H1 (cell line): ENCODE results near the gene ZBTB25. TPM values are rescaled to one million over a fixed set of nuclear protein-coding genes. Genes with fewer than 3 reads are reported as not detected.

Experiments
- EGR1 ChIP-seq: IDR thresholded peaks from 2 replicates; pipeline ENCODE4 v1.6.1; 2011; ENCODE audit warnings: low read depth, low read length, borderline replicate concordance
- SIN3A ChIP-seq, 2 experiments: IDR thresholded peaks in 1 of 2; conservative IDR thresholded peaks in 1 of 2; 2 replicates each; pipeline ENCODE4 v1.6.1; 2011 to 2012; ENCODE audit warnings: low read length in 2 of 2, improper control_type of control experiment in 1 of 2, low read depth in 1 of 2, mild to moderate bottlenecking in 1 of 2
- TAF7 ChIP-seq: optimal IDR thresholded peaks from 2 replicates; pipeline ENCODE3; 2011; ENCODE audit warnings: low read depth, mild to moderate bottlenecking, inconsistent platforms, low read length, moderate library complexity, borderline replicate concordance
- polyA plus RNA-seq, 7 experiments: library from polyadenylated mRNA; depleted of rRNA in 3 of 7; stranded (reverse) in 5 of 7; unstranded in 2 of 7; fragments of >200 nt in 5 of 7; fragments of 200-250 nt in 2 of 7; gene quantifications; 1 replicate in 5 of 7; 2 replicates in 1 of 7; 4 replicates in 1 of 7; pipeline versions ENCODE4 v1.2.1 to v1.2.3, GENCODE V29; 2011 to 2013; ENCODE audit warnings: missing spikeins in 2 of 7, mixed read lengths in 2 of 7
- total RNA-seq: library from RNA; stranded (reverse); fragmentation: NEBNext Ultra II Directional; extraction: Animal tissue kit (Norgen Biotek cat#: 25700); gene quantifications from 2 replicates; pipeline ENCODE4 v1.2.1, GENCODE V29; 2021

Gene ZBTB25
- total and polyA plus RNA-seq, 2 of the 8 experiments (the other 6 are each of a cell fraction or from before 2014, with no cell fraction given): 5.4 to 11.4 TPM

DNA sequence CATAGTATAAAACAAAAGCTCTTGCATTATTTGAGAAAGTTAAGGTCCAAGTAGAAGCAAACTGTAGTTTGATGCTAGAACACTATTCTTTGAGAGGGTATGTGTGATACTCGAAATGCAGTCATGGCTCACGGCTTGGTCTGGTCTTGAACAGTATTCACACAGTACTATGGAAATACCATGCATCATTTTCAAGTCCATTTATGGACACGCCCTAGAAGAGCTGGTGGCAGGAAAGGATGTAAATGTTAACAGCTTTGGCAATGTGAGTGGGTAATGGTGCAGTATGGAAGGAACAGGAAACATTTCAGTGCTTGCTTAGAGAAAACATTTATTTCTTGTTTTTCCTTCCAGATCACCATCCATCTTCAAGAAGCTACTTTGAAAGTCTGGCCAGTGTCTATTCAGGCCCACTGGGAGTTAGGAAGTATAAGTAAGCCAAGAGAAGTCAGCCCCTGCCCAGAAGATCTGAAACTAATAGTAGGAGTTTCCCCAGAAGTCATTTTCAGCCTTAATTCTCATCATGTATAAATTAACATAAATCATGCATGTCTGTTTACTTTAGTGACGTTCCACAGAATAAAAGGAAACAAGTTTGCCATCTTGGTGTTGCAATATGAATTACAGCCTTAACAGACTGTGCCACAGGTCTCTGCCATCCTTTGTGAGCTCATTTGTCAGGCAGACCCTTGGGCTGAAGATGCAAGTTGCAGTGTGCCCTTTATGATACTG is 44.1 kb downstream of the ZBTB25 start (continued):
- TF ChIP-seq EGR1 (no peak), SIN3A (conservative IDR thresholded peaks at IDR 0.05 in 1 of 2, IDR thresholded peaks at IDR 0.05 in 1 of 2; ENCODE audit: low read depth in 1 of 2, low read length in 2 of 2) (no peak), TAF7 (no peak)
